Esophagus squamous epithelium (tissue), 5 donors: ENCODE measurements around the gene ARHGEF25. TPM values are rescaled to one million over a fixed set of nuclear protein-coding genes. Genes with fewer than 3 reads are reported as not detected.

Experiments
- DNase-seq: peaks from one replicate; lab custom pipeline; 2025; lab: John Stamatoyannopoulos, UW
- H3K27ac ChIP-seq, 4 donors: fragments of 200-600 bp; sonication (generic); one replicate each; pipeline ENCODE4 v1.5.1; 2016 to 2019; ENCODE audit warnings: mild to moderate bottlenecking in 1 of 4
- H3K27me3 ChIP-seq, 4 donors: fragments of 200-600 bp; sonication (generic); 1 replicate in 3 of 4; 2 replicates in 1 of 4; pipeline versions ENCODE4 v1.5.1 to v1.6.0; 2017 to 2021; ENCODE audit warnings: antibody characterized with exemption in 1 of 4
- H3K36me3 ChIP-seq, 3 donors: fragments of 200-600 bp; sonication (generic); one replicate each; pipeline ENCODE4 v1.5.1; 2016 to 2019
- H3K4me1 ChIP-seq, 3 donors: fragments of 200-600 bp; sonication (generic); one replicate each; pipeline ENCODE4 v1.5.1; 2017 to 2019
- H3K4me3 ChIP-seq, 4 donors: fragments of 200-600 bp; sonication (generic); 1 replicate in 3 of 4; 2 replicates in 1 of 4; pipeline ENCODE4 v1.5.1; 2016 to 2019; ENCODE audit warnings: mild to moderate bottlenecking in 2 of 4, moderate library complexity in 1 of 4
- H3K9me3 ChIP-seq, 3 donors: fragments of 200-600 bp; sonication (generic); one replicate each; pipeline ENCODE4 v1.5.1; 2016 to 2019
- CTCF ChIP-seq, 6 experiments: fragments of 450-650 bp in 4 of 6; fragments of 200-600 bp in 2 of 6; sonication (generic) in 2 of 6; IDR thresholded peaks; one replicate each; pipeline ENCODE4 v1.5.1; 2016 to 2019; ENCODE audit warnings: antibody characterized with exemption in 6 of 6, mild to moderate bottlenecking in 4 of 6, moderate library complexity in 4 of 6
- POLR2A ChIP-seq, 4 donors: fragments of 450-650 bp; IDR thresholded peaks; one replicate each; pipeline ENCODE4 v1.6.1; 2017; ENCODE audit warnings: antibody characterized with exemption in 4 of 4, mild to moderate bottlenecking in 4 of 4, moderate library complexity in 3 of 4
- WGBS, 2 donors: methylation state at CpG; one replicate each; pipeline ENCODE4 v1.1.5; 2018; 5-methylcytosine and 5-hydroxymethylcytosine counted together
- intact Hi-C: fragments of 100-400 bp; cut with DNase I; formaldehyde crosslinking; loops from one replicate; pipeline ENCODE4 v1.15.0; 2022
- total RNA-seq, 4 donors: library from RNA; depleted of rRNA; stranded (reverse); fragments of >200 nt; gene quantifications; one replicate each; pipeline ENCODE4 v1.1.0, GENCODE V29; 2016
- donor health status: DM: yes; HTN: yes; CAD: no.

The ARHGEF25 gene
- total RNA-seq, 4 donors from 2014 or later, result 0.76 to 27.7 (median 6.2) TPM

GRCh38 chr12:57628280-57629191, 17.3 kb downstream of the ARHGEF25 start:
- Histone ChIP-seq H3K27ac (no peak overlapping the region), H3K36me3 (no peaks in the 10 kb centered on the region), H3K27me3 (peaks cover 12 to 100% (median 28%) of the 10 kb centered on the region in 4 donors), H3K4me3 (no peak overlapping the region), H3K4me1 (peaks cover 17 to 32% (median 18%) of the 10 kb centered on the region in 3 donors), H3K9me3 (no peaks in the 10 kb centered on the region)
- TF ChIP-seq POLR2A (IDR thresholded peaks at IDR 0.05), result no peak
- TF ChIP-seq CTCF (IDR thresholded peaks at IDR 0.05), result no peak
- intact Hi-C loops, result no loop called here
- WGBS, 2 donors, result 60 to 74% methylated on average over 22 to 28 of the region's 29 CpGs
- no peak for DNase-seq

- peaks cover 17 to 33% (median 19%) of the 10 kb centered on the region in 3 donors for H3K4me1 ChIP-seq
- H3K36me3 ChIP-seq, result no peaks in the 10 kb centered on the region
- intact Hi-C loops, result no loop called here
- no peak for TF ChIP-seq CTCF (IDR thresholded peaks at IDR 0.05)
- TF ChIP-seq POLR2A (IDR thresholded peaks at IDR 0.05), result no peak
- no peak overlapping the region for H3K27ac ChIP-seq
- no peaks in the 10 kb centered on the region for H3K9me3 ChIP-seq
- DNase-seq, result no peak
- WGBS, 2 donors, result 80 to 89% methylated on average over 3 to 5 of the region's 5 CpGs
- H3K4me3 ChIP-seq, result no peak overlapping the region
- peaks cover 12 to 93% (median 28%) of the 10 kb centered on the region in 4 donors for H3K27me3 ChIP-seq
Observed at GRCh38 chr12:57629897-57630471, 18.7 kb downstream of the ARHGEF25 start.

- H3K27me3 ChIP-seq, result peaks cover 12 to 93% (median 28%) of the 10 kb centered on the region in 4 donors
- WGBS, 2 donors, result 63 to 100% methylated on average over 1 to 3 of the region's 6 CpGs
- DNase-seq, result no peak
- no peaks in the 10 kb centered on the region for H3K9me3 ChIP-seq
- H3K36me3 ChIP-seq, result no peaks in the 10 kb centered on the region
- TF ChIP-seq CTCF (IDR thresholded peaks at IDR 0.05) (no peak), POLR2A (IDR thresholded peaks at IDR 0.05) (no peak)
- intact Hi-C loops, result no loop called here
- no peak overlapping the region for H3K27ac ChIP-seq
- peaks cover 17 to 33% (median 19%) of the 10 kb centered on the region in 3 donors for H3K4me1 ChIP-seq
- no peak overlapping the region for H3K4me3 ChIP-seq
Observed at GRCh38 chr12:57630891-57631433, 19.7 kb downstream of the ARHGEF25 start.

GRCh38 chr12:57631566-57632072, 20.4 kb downstream of the ARHGEF25 start:
- intact Hi-C loops, result no loop called here
- peak overlapping the region in 3 of 4 donors; percentile 49 to 70 (median 55) for H3K4me3 ChIP-seq

More at GRCh38 chr12:57631566-57632072, 20.4 kb downstream of the ARHGEF25 start:
- no peak for DNase-seq
- peak overlapping the region in 1 of 4 donors; percentile 28 for H3K27ac ChIP-seq
- H3K9me3 ChIP-seq, result no peaks in the 10 kb centered on the region
- H3K4me1 ChIP-seq, result peaks cover 17 to 33% (median 19%) of the 10 kb centered on the region in 3 donors
- 60% methylated on average over 1 of the region's 26 CpGs; no CpG with 5 or more reads in 1 of the 2 donors for WGBS, 2 donors
- peaks cover 12 to 93% (median 25%) of the 10 kb centered on the region in 4 donors for H3K27me3 ChIP-seq
- no peaks in the 10 kb centered on the region for H3K36me3 ChIP-seq
- TF ChIP-seq CTCF (IDR thresholded peaks at IDR 0.05), result no peak
